PC-3 (cell line): ENCODE measurements around the gene TMEM178B. TPM values are rescaled to one million over a fixed set of nuclear protein-coding genes. Genes with fewer than 3 reads are reported as not detected.

Experiments used
- ATAC-seq: fragments of 200-7000 bp; cut with Tn5 transposase; 2 replicates; pipeline ENCODE4 v1.9.1; 2020; ENCODE audit warnings: mild to moderate bottlenecking, moderate library complexity
- BruUV-seq: library from RNA; stranded (reverse); fragments of 400-500 nt; replicated peaks from 2 replicates; lab custom pipeline; 2021; lab: Mats Ljungman, UMichigan
- CTCF ChIA-PET: fragments of 300-600 bp; sonication (Branson Sonifier 250); formaldehyde crosslinking; loops from one replicate; lab custom pipeline; 2022; ENCODE audit warnings: antibody characterized with exemption; lab: Charles Lee
- POLR2A ChIA-PET: fragments of 300-600 bp; sonication (Branson Sonifier 250); formaldehyde crosslinking; loops from one replicate; lab custom pipeline; 2022; ENCODE audit warnings: antibody characterized with exemption; ENCODE audit not compliant: unreplicated experiment; lab: Charles Lee
- DNase-seq: peaks from one replicate; pipeline ENCODE4 v3.0.0-alpha.2; 2015
- H2AFZ ChIP-seq: fragments of 300-600 bp; sonication (generic); 2 replicates; pipeline ENCODE4 v1.6.0; 2016; ENCODE audit warnings: antibody characterized with exemption, low read length
- H3F3A ChIP-seq: fragments of 300-600 bp; sonication (generic); one replicate; pipeline ENCODE4 v1.6.0; 2017; ENCODE audit warnings: antibody characterized with exemption, low read length, control low read depth, mild to moderate bottlenecking; ENCODE audit not compliant: unreplicated experiment
- H3K27ac ChIP-seq: fragments of 300-600 bp; sonication (generic); 2 replicates; pipeline ENCODE4 v1.5.1; 2016; ENCODE audit warnings: mild to moderate bottlenecking, low read length
- H3K27me3 ChIP-seq: fragments of 300-600 bp; sonication (generic); 2 replicates; pipeline ENCODE4 v1.6.1; 2016; ENCODE audit warnings: low read length, mixed read lengths
- H3K36me3 ChIP-seq: fragments of 300-600 bp; sonication (generic); 2 replicates; pipeline ENCODE4 v1.6.1; 2016; ENCODE audit warnings: low read depth, mixed run types, low read length, mixed read lengths
- H3K4me1 ChIP-seq: fragments of 300-600 bp; sonication (generic); 2 replicates; pipeline ENCODE4 v1.5.1; 2016; ENCODE audit warnings: low read length; ENCODE audit not compliant: insufficient read depth
- H3K4me2 ChIP-seq: fragments of 300-600 bp; sonication (generic); 2 replicates; pipeline ENCODE4 v1.6.0; 2016; ENCODE audit warnings: low read length
- H3K4me3 ChIP-seq: fragments of 300-600 bp; sonication (generic); 2 replicates; pipeline ENCODE4 v1.5.1; 2016; ENCODE audit warnings: mild to moderate bottlenecking, low read length, mixed read lengths
- H3K79me2 ChIP-seq: fragments of 300-600 bp; sonication (generic); 2 replicates; pipeline ENCODE4 v1.6.1; 2017; ENCODE audit warnings: low read length, mixed read lengths
- H3K9ac ChIP-seq: fragments of 300-600 bp; sonication (generic); 2 replicates; pipeline ENCODE4 v1.6.0; 2016; ENCODE audit warnings: mild to moderate bottlenecking, low read length
- H3K9me2 ChIP-seq: fragments of 300-600 bp; sonication (generic); replicated peaks from 2 replicates; pipeline ENCODE4 v1.6.1; 2016; ENCODE audit warnings: mixed run types, low read length, mixed read lengths
- H3K9me3 ChIP-seq: fragments of 300-600 bp; sonication (generic); 2 replicates; pipeline ENCODE4 v1.6.1; 2016; ENCODE audit warnings: low read length, mixed read lengths
- H4K20me1 ChIP-seq: fragments of 300-600 bp; sonication (generic); 2 replicates; pipeline ENCODE4 v1.6.1; 2016; ENCODE audit warnings: low read length, mixed read lengths
- CTCF ChIP-seq: fragments of 300-600 bp; sonication (generic); conservative IDR thresholded peaks from 2 replicates; pipeline ENCODE4 v1.5.1; 2017; ENCODE audit warnings: antibody characterized with exemption, low read depth, mild to moderate bottlenecking, low read length
- EZH2 ChIP-seq: fragments of 300-600 bp; sonication (generic); IDR thresholded peaks from one replicate; pipeline ENCODE4 v1.6.1; 2017; ENCODE audit warnings: antibody characterized with exemption, mild to moderate bottlenecking, low read length; ENCODE audit not compliant: unreplicated experiment
- EZH2phosphoT487 ChIP-seq: fragments of 300-600 bp; sonication (generic); IDR thresholded peaks from 2 replicates; pipeline ENCODE4 v1.6.1; 2018; ENCODE audit warnings: mild to moderate bottlenecking, antibody characterized with exemption, low read length, borderline replicate concordance
- intact Hi-C: fragments of 100-400 bp; cut with micrococcal nuclease; formaldehyde crosslinking; loops from 2 replicates; pipeline ENCODE4 v1.9.0; 2023
- total RNA-seq: library from RNA; depleted of rRNA; stranded (reverse); fragments of >200 nt; gene quantifications from 2 replicates; pipeline ENCODE4 v1.2.3, GENCODE V29; 2014

TMEM178B gene
- total RNA-seq, 1 experiment from 2014 or later = 0.29 TPM

GRCh38 chr7:141071260-141071854 is 2.5 kb upstream of the TMEM178B start:
- H3K9me3 ChIP-seq = no peaks in the 10 kb centered on the region
- ATAC-seq (no peak), DNase-seq (peak; percentile 23)
- H3K79me2 ChIP-seq = no peaks in the 10 kb centered on the region
- TF ChIP-seq EZH2phosphoT487 = no peak
- TF ChIP-seq EZH2 = no peak
- peak; percentile 19; the same call in 1 of the 2 replicates for TF ChIP-seq CTCF
- H3K36me3 ChIP-seq = no peaks in the 10 kb centered on the region
- H3K4me1 ChIP-seq = peaks cover 2% of the 10 kb centered on the region; the same call in 1 of the 2 replicates
- peaks cover 66% of the 10 kb centered on the region for H3K27me3 ChIP-seq
- no peak overlapping the region for H3K9ac ChIP-seq
- no peaks in the 10 kb centered on the region for H3K9me2 ChIP-seq
- intact Hi-C loops = loop anchor here (10.0 kb wide), 1 partner anchor 463 kb away; no protein-coding TSS in a partner anchor
- no peaks in the 10 kb centered on the region for H4K20me1 ChIP-seq
- peak overlapping the region; percentile 61 for H3K4me3 ChIP-seq
- H2AFZ ChIP-seq = peak overlapping the region; percentile 62; the same call in 1 of the 2 replicates
- no TSS peak for BruUV-seq
- H3K4me2 ChIP-seq = peak overlapping the region; percentile 80
- no peak overlapping the region for H3K27ac ChIP-seq
- POLR2A ChIA-PET = no interaction called here
- CTCF ChIA-PET = no interaction called here
- no peaks in the 10 kb centered on the region for H3F3A ChIP-seq

GRCh38 chr7:141071855-141072547 is 1.9 kb upstream of the TMEM178B start:
- Histone ChIP-seq H3F3A (no peaks in the 10 kb centered on the region), H3K4me2 (peak overlapping the region; percentile 80), H3K27me3 (peaks cover 72% of the 10 kb centered on the region), H3K9ac (no peak overlapping the region), H3K27ac (no peak overlapping the region), H3K9me3 (no peaks in the 10 kb centered on the region), H3K79me2 (no peaks in the 10 kb centered on the region), H3K36me3 (no peaks in the 10 kb centered on the region), H3K4me3 (peak overlapping the region; percentile 61), H3K9me2 (no peaks in the 10 kb centered on the region), H2AFZ (peak overlapping the region; percentile 62; the same call in 1 of the 2 replicates), H3K4me1 (peaks cover 2% of the 10 kb centered on the region; the same call in 1 of the 2 replicates), H4K20me1 (no peaks in the 10 kb centered on the region)
- ChIA-PET CTCF (no interaction called here), POLR2A (interaction anchor here (0.5 kb wide), 1 partner anchor 57 kb away, joined by 7 read pairs; the partner anchor contains the start of gene MRPS33)
- no TSS peak for BruUV-seq
- DNase-seq (no peak), ATAC-seq (no peak)
- intact Hi-C loops = loop anchor here (10.0 kb wide), 1 partner anchor 463 kb away; no protein-coding TSS in a partner anchor
- TF ChIP-seq CTCF (no peak), EZH2phosphoT487 (peak; percentile 60; the same call in 1 of the 2 replicates), EZH2 (peak; percentile 61)
